Endometrial microvascular endothelial cells (primary cell): Measurements from ENCODE around the gene TULP3. TPM values are rescaled to one million over a fixed set of nuclear protein-coding genes. Genes with fewer than 3 reads are reported as not detected.

Experiments used
- in situ Hi-C: cut with HindIII; loops from 2 replicates; pipeline ENCODE4 v1.10.0; 2017; ENCODE audit warnings: low sequenced_read_pairs, low pct_unique_long_range_greater_than_20kb; ENCODE audit errors: inconsistent ontology term
- total RNA-seq: library from RNA; depleted of rRNA; stranded (reverse); fragments of >200 nt; gene quantifications from one replicate; pipeline ENCODE4 v1.2.3, GENCODE V29; 2015; ENCODE audit errors: inconsistent ontology term

The TULP3 gene
- total RNA-seq, 1 donor from 2014 or later: 16.1 TPM

DNA sequence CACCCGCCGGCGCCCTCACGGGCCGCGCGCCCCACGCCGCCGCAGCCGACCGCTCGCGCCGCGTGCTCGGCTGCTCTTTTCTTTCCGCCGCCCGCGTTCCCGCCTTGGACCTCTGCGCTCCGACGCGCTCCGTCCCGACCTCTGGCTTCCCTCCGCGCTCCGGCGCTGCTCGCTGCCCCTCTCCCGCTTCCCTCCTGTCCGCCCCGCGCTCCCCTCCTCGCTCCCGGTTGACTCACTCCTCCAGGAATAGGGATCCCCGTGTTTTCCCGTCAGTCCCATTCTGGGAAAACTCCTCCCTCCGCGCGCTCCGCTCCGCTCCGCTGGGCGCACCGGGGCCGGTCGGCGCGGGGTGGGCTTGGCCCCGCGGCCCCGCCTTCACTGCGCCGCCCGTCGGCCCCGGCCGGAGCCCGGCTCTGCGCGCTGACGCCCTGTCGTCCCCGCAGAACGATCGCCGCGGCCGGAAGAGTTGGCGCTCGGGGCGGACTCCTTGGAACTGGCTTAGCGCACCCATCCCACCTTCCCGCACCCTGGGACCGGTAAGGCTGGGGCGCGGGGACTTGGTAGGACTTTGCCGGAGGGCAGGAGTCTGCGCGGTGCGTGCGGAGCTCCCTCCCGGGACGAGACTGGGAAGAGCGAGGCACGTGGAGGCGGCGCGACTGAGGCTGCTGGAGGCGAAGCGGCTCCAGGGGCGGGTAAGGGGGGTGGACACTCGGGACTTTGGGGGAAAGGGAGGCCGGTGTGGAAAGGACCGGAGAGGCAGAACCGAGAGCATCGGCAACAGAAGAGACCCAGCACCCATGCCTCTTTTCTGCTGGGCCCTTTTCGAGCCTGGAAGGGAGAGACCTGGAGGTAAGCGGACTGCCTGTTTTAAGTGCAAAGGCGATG, 69.1 kb downstream of the TULP3 start:
- in situ Hi-C loops: no loop called here

DNA sequence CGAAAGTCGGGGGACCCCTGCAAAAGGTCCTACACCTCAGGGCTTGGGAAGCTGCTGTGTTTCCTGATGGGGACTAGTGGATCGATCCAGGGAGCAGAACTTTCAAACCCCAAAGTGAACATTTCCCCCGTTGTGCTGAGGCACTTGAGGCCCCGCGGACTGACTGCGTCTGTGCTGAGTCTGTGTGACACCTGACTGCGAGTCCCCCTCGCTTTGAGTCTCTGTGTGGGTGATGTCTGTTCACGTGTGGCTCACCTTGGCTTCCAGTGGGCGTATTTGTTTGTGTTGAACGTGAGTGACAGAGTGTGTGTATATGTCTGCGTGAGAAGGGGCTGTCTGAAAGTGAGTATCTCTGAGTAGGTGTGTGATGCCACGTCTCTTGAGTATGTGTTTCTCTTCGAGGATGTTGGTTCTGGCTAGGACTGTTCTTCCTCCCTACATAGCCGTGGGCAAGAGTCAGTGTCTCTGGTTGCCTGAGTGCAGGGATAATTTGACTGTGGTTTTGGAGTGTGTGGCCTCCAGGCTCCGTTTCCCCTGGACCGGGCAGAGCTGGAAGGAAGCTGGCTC, 69.8 kb downstream of the TULP3 start:
- in situ Hi-C loops: no loop called here

DNA sequence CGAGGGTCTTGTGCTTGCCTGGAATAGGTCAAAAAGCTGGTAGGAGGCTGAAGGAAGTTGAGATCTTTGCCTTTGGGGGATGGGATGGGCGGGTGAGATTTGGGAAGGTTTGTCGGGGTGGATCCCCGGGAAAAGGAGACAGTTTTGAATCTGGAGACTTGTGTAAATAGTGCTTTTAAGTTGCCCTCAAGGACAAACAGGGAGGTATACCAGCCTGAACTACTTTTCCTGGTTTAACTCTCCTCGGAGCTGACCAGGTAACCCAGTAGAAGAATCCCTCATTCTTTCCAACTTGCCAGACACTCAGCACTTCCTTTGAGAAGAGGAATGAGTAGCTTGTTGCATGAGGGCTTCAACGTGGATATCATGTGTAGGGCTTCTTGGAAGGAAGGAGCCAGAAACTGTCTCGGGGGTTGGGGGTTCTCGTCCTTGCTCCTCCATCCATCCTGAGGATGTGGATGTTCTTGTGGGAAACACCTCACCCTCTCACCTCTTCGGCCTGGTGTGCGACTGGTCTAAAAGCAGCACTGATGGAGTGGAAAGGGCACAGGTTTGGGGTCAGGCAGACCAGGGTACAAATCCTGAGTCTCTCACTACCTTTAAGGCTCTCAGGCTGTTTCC, 70.4 kb downstream of the TULP3 start:
- in situ Hi-C loops: no loop called here

DNA sequence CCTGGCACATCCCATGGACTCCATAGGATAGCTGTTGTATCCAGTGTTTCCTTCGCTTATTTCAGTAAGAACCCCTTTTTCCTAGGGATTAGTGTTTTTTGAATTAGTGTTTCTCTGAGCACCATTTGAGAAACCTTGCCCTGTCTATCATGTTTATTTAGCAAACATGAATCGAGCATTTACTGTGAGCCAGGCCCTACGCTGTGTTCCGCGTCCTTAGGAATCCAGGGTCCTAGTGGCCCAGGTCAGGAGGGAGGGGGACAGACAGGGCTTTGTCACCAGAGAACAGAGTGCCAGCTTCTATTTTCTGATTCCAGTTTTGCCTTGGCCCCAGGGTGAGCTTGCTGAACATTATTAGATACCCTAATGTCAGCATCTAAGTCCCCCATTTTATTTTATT, 71.0 kb downstream of the TULP3 start:
- in situ Hi-C loops: no loop called here

DNA sequence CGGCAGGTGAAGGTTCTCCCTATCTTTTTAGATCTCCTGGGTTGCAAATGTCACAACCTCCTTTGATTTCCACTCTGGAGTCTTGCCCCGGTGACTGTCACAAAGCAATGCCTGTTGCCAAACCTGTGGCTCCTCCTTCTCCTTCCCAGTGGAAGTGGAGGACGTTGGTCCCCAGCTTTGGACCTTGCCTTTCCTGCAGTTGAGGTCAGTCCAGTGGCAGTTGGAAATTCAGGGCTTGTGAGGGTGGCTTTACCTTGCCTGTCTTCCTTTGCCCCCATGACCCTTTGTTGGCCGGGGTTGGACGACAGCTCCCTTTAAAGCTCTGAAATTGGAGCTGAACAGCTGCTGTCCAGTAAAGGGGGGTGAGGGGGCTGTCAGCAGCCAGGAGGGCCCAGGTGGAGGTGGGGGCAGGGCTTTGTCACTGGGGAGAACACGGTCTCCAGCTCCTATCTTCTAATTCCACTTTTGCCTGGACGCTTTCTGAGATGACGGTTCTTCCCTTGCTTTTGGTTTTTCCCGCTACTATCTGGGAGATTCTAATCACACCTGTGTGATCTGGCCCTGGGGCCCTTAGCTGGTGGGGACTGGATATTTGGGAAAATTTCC, 72.6 kb downstream of the TULP3 start:
- in situ Hi-C loops: no loop called here

DNA sequence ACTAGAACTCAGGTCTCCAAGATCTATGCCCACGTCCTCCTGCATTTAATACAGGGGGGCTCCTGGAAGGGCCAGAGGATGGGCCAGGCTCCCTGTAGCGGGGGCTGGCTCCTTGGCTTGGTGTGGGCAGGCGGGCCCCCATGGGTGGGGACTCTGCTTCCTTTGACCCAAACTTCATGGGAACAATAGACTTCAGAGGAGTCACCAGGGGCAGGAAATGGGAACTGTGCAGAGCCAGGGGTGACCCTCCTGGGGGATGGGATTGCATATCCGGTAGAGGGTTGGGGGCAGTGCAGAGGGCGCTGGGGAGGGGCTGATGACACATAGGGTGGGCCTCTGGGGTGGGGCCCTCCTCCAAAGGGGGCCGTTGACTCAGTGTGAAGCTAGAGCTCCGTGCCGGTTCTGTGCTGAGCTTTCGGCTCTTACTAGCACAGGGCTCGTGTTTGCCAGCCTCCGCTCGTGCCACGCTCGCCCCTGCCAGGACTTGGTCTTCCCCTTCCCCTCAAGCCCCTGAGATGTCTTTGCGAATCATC, 73.1 kb downstream of the TULP3 start:
- in situ Hi-C loops: no loop called here

DNA sequence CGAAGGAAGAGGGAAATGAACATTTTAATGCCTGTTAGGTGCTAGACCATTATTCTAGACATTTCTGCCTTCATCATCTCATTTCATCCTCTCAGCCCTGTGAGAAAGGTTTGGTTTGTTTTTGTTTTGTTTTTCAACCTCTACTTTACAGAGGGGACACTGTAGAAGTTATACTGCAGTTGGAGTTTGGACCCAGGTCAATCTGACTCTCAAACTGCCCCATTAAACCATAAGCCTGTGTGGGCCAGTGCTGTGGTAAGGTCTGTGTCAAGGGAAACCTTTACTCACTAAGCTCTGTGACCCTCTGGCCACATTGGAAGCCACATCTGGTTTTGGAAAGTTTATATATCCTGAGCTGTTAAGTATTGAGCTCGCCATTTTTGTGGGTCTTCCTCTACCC, 77.0 kb downstream of the TULP3 start:
- in situ Hi-C loops: no loop called here

DNA sequence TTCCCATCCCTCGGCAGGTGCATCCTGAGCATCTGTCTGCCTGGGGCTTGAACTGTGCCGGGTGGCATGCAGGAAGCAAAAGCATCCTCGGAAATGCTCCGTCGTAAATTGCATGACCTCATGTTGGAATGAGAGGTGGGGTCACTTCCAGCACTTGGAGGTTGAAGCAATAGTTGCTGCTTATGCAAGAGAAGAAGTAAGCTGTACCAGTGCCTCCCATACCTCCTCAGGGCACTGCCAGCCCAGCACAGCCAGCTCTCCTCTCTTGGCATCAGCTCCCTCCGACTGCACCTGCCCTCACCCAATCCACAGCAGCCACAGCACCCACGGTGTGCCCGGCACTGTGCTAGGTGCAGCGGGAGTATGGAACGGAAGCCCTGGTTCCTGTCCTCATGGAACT, 80.1 kb downstream of the TULP3 start:
- in situ Hi-C loops: no loop called here

DNA sequence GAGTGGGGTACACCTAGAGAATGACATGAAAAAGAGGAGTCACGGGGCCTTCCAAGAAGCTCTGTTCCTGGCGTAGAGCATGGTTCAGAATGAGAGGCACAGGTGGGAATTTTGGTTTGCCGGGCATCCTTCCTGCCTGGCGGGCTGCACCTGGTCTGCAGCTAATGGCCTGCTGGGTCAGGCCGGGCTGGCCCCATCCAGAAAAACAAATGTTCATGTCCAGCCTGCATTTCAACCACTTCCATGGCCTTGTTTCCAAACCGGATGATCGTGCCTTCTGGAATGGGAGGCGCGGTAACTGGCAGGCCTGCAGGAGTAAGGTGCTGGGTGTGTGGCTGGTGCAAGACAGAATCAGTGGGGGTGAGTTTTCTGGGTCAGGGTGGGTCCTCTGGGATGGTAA, 82.9 kb downstream of the TULP3 start:
- in situ Hi-C loops: no loop called here

DNA sequence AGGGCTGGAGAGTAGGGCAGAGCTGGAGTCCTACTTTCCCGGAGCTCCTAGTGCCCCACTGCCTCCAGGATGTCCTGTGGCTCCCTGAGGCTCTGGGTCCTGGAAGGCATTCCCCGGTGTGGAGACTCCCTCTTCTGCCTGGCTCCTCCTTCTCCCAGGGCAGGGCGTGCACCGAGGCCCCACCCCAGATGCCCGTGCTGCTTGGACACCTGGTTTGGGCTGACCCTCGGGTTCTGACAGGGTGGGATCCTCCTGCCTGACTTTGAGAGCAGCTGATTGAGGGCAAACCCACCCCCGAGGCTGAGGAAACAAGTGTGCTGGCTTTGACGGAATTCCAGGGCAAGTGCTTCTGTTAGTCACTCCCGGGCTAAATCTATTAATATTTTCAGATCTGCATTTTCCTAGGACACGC, 83.9 kb downstream of the TULP3 start:
- in situ Hi-C loops: no loop called here

DNA sequence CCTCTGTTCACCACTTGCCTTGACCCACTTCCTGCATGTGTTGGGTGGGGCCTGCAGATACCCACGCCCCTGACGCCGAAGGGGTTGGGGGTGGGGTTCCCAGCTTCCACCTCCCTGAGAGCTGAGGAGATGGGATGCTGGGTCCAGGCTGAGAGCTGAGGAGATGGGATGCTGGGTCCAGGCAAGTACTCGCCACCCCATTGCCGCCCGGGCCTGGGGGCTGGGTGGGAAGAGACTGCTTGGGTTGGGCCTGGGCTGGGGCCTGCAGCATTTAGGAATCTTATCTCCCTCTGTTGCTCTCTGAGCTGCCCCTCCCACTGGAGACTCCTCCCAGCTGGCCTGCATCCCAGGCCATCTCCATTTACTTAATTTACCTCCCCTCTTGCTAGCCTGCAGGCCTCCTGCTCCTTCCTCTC, 85.9 kb downstream of the TULP3 start:
- in situ Hi-C loops: no loop called here

DNA sequence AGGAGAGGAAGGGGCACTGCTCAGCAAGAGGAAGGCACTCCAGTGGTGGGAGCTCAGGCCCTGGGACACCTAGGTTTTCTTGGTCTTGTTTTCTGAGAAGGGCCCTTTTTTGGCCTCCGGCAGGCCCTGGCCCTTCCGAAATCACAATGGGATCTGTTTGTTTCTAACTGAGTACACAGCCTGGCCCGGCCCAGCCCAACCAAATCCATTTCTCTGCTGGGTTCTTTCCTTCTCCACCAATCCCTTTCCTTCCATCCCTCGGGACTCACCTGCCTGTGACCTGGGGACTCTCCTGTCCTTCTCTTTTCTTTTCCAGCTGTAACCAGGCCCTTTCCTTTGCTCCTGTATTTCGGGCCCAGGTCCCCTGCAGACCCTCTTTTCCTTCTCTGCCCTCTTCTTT, 87.1 kb downstream of the TULP3 start:
- in situ Hi-C loops: no loop called here

DNA sequence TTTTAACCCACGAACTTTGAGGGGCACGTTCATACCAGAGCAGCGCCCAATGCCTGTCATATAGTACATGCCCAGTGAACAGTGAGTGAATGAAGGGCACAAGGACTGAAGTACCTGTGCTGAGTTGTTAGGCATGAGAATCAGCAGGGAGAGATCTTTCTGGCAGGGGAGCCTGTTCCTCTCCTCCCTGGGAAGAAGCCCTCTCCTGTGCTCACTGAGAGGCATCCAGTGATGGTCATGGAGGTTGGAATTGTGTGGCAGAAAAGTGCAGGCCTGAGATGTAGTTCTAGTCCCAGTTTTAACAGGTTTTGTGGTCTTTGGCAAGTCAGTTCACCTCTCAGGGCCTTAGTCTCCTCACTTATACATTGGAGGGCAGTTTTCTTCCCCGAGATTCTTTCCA, 89.1 kb downstream of the TULP3 start:
- in situ Hi-C loops: no loop called here

DNA sequence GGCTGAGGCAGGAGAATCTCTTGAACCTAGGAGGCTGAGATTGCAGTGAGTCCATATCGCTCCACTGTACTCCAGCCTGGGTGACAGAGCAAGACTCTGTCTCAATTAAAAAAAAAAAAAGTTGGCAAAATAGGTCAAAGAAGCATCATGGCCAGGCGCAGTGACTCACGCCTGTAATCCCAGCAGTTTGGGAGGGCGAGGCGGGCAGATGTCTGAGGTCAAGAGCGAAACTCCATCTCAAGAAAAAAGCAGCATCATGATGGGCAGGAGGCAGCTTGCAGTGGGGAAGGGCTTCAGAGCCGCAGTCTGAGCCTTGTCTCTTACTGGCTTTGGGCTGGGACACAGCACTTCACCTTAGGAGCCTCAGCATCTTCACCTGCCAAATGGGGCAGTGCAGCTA, 89.9 kb downstream of the TULP3 start:
- in situ Hi-C loops: no loop called here

DNA sequence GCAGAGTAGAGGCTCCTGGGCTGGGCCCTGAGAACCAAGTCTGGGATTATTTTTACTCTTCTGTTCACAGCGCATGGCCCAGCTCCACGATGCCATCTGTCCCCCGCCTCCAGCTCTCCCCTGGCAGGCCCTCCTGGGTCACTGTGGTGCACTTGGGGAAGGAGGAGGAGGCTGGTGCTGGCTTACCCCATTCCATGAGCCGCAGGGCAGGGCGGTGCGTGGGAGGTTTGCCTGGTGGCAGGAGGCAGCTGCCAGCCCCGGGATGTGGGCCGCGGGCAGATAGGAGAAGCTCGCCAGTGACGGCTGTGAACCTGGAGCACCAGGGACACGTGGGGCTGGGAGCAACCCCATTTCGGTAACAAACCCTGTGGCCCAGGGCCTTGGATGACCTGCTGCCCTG, 91.7 kb downstream of the TULP3 start:
- in situ Hi-C loops: no loop called here

DNA sequence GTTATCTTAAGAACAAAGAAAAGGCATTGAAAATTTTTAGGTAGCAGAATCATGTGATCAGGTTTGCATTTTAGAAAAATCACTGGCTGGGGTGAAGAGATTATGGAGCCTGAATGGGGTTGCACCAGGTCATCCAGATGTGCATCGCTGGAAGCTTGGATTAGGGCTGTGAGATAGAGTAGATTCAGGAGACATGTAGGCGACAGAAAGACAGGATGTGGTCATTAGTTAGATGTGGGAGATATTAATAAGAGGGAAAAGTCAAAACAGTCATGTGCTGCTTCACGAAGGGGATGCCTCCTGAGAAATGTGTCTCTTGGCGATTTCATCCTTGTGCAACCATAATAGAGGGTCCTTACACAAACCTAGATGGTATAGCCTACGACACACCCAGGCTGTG, 93.6 kb downstream of the TULP3 start:
- in situ Hi-C loops: no loop called here

DNA sequence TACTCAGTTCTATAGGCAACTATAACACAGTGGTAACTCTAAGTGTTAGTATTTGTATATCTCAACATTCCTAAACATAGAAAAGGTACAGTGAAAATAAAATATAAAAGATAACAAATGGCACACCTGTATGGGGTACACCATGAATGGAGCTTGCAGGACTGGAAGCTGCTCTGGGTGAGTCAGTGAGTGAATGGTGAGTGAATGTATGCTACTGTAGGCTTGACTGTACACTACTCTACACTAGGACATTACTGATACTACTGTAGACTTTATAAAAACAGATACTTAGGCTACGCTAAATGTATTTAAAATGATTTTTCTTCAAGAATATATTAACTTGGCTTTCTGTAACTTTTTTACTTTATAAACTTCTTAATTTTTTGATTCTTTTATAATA, 94.0 kb downstream of the TULP3 start:
- in situ Hi-C loops: no loop called here

DNA sequence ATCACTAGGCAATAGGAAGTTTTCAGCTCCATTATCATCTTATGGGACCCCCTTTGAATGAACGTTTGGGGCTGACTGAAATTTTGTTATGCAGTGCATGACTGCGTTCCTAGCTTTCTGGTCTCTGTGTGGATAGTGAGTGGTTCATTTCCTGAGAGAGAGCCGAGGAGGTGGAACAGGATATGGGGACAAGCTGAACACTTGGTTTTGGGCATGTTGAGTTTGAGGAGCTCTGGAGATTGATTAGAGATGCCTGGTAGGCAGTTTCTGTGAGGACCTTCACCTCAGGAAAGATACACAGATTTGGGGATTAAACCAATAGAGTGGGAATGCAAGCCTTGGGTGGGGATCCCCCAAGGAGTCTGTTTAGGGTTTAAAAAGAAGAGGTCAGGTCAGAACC, 96.2 kb downstream of the TULP3 start:
- in situ Hi-C loops: no loop called here

DNA sequence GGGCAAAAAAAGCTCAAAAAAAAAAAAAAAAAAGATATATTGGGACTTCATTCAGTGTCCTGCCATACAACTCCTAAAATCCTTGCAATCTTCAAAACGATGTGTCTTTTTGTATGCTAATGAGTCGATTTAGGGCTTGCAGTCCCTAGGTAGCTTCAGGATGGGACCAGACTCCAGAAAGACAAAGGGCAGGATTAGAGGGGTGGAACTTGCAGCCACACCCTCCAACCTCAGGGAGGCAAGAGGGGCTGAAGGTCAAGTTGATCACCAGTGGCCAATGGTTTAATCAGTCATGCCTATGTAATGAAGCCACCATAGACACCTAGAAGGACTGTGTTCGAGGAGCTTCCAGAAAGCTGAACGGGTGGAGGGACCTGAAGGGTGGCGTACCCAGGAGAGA, 97.8 kb downstream of the TULP3 start:
- in situ Hi-C loops: no loop called here
